Lower leg skin (tissue), 4 donors: Measurements from ENCODE around the gene CDC16. TPM values are rescaled to one million over a fixed set of nuclear protein-coding genes. Genes with fewer than 3 reads are reported as not detected.

Source experiments
- DNase-seq, 2 donors: peaks; one replicate each; pipeline ENCODE4 v3.0.0-alpha.2; 2019; ENCODE audit warnings: low spot score in 2 of 2
- H3K4me3 ChIP-seq: fragments of 200-600 bp; sonication (generic); 2 replicates; pipeline ENCODE4 v1.5.1; 2017; ENCODE audit warnings: mild to moderate bottlenecking, low read depth; ENCODE audit not compliant: poor library complexity, severe bottlenecking
- POLR2A ChIP-seq, 2 donors: fragments of 450-650 bp; IDR thresholded peaks; one replicate each; pipeline ENCODE4 v1.6.1; 2016 to 2017; ENCODE audit warnings: antibody characterized with exemption in 2 of 2, mild to moderate bottlenecking in 1 of 2, moderate library complexity in 1 of 2
- WGBS, 2 donors: methylation state at CpG; one replicate each; pipeline ENCODE4 v1.1.5; 2018; 5-methylcytosine and 5-hydroxymethylcytosine counted together
- intact Hi-C: fragments of 100-400 bp; cut with DNase I; formaldehyde crosslinking; loops from one replicate; pipeline ENCODE4 v1.15.0; 2023; ENCODE audit warnings: low total_unique reads
- total RNA-seq, 4 donors: library from RNA; depleted of rRNA; stranded (reverse); fragments of >200 nt; gene quantifications; one replicate each; pipeline ENCODE4 v1.1.0, GENCODE V29; 2016
- TF ChIP-seq, protein P1 (sequence below), 3 donors: fragments of 450-650 bp; IDR thresholded peaks; one replicate each; pipeline ENCODE4 v1.5.1; 2016; ENCODE audit warnings: antibody characterized with exemption in 3 of 3, mild to moderate bottlenecking in 3 of 3, moderate library complexity in 2 of 3

CDC16 gene
- total RNA-seq, 4 donors from 2014 or later, result 39.5 to 85.6 (median 41.4) TPM

DNA sequence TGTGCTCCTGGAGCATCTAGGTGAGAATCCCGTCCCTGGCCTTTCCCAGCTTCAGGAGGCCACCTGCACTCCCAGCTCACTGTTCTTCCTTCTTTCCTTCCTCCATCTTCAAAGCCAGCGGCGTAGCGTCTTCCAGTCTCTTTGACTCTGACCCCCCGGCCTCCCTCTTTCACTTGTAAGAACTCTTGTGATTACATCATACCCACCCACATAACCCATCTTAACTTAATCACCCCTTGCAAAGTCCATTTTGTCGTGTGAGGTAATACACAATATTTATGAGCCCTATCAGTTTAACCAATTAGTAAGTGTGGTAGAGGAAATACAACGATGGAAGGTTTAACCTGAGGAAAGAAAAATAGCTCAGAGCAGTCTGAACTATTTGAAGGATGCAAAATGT is 4.6 kb upstream of the CDC16 start:
- TF ChIP-seq, protein P1, sequence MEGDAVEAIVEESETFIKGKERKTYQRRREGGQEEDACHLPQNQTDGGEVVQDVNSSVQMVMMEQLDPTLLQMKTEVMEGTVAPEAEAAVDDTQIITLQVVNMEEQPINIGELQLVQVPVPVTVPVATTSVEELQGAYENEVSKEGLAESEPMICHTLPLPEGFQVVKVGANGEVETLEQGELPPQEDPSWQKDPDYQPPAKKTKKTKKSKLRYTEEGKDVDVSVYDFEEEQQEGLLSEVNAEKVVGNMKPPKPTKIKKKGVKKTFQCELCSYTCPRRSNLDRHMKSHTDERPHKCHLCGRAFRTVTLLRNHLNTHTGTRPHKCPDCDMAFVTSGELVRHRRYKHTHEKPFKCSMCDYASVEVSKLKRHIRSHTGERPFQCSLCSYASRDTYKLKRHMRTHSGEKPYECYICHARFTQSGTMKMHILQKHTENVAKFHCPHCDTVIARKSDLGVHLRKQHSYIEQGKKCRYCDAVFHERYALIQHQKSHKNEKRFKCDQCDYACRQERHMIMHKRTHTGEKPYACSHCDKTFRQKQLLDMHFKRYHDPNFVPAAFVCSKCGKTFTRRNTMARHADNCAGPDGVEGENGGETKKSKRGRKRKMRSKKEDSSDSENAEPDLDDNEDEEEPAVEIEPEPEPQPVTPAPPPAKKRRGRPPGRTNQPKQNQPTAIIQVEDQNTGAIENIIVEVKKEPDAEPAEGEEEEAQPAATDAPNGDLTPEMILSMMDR (IDR thresholded peaks at IDR 0.05), result no peak
- TF ChIP-seq POLR2A (IDR thresholded peaks at IDR 0.05), result no peak
- DNase-seq, result no peak
- H3K4me3 ChIP-seq, result no peak overlapping the region
- 56% methylated on average over 7 of the region's 7 CpGs for WGBS, 2 donors
- intact Hi-C loops, result no loop called here

DNA sequence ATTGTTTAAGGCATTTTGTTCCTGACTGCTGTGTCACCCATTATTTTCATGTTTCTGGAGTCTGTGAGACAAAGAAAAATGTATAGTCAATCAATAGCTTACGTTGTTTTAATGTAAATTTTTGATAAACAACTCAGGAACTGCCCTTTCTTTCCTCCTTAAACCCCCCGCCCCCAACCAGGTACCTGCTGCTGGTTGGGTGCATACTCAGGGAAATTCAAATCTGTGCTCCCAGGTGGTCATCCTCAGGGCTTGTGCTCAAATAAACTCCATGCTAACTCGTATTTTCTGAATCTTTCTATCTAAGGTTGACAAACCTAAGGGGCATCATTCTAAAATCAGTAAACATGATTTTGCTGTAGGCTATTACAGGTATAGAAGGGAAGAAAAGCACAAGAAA is 4.1 kb upstream of the CDC16 start:
- WGBS, 2 donors, result 31 to 44% methylated on average over 3 of the region's 3 CpGs
- TF ChIP-seq POLR2A (IDR thresholded peaks at IDR 0.05), result no peak
- TF ChIP-seq, protein P1 (IDR thresholded peaks at IDR 0.05), result no peak
- intact Hi-C loops, result no loop called here
- H3K4me3 ChIP-seq, result no peak overlapping the region
- no peak for DNase-seq

GRCh38 chr13:114231886-114232285 is 2.8 kb upstream of the CDC16 start:
- H3K4me3 ChIP-seq, result no peak overlapping the region
- DNase-seq, result no peak
- TF ChIP-seq, protein P1 (IDR thresholded peaks at IDR 0.05), result no peak
- WGBS, 2 donors, result 80 to 89% methylated on average over 8 of the region's 8 CpGs
- intact Hi-C loops, result no loop called here

GRCh38 chr13:114234266-114234644 is 442 bp upstream of the CDC16 start:
- no peak for DNase-seq
- WGBS, 2 donors, result 58 to 65% methylated on average over 4 of the region's 4 CpGs
- intact Hi-C loops, result no loop called here
- H3K4me3 ChIP-seq, result no peak overlapping the region
- TF ChIP-seq, protein P1 (IDR thresholded peaks at IDR 0.05), result no peak
- no peak for TF ChIP-seq POLR2A (IDR thresholded peaks at IDR 0.05)

DNA sequence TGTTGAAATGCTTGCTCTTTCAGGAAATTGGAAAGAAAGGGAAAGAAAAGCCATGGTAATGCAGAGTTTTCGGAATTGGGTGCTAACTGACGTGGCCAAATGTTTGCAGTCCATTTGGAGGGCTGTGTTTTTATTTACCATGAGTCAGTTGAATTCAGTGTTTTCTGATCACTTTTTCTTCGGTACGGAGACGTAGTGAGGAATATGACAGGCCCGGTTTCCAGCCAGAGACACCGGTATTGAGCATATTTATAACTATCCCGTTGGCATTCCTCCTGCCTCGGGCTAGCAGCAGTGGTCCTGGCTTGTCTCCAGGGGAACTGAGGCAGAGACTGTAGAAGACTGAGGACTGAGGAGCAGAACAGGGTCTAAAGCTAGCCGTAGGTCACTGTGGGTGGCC is 1.0 kb downstream of the CDC16 start:
- intact Hi-C loops, result no loop called here
- no peak for DNase-seq
- H3K4me3 ChIP-seq, result peak overlapping the region; percentile 77
- WGBS, 2 donors, result 12 to 18% methylated on average over 10 of the region's 10 CpGs
- TF ChIP-seq, protein P1 (IDR thresholded peaks at IDR 0.05), result no peak
- TF ChIP-seq POLR2A (IDR thresholded peaks at IDR 0.05), result no peak

GRCh38 chr13:114236227-114236626 is 1.5 kb downstream of the CDC16 start:
- no peak for DNase-seq
- H3K4me3 ChIP-seq, result no peak overlapping the region
- WGBS, 2 donors, result 56 to 61% methylated on average over 4 of the region's 4 CpGs
- TF ChIP-seq POLR2A (IDR thresholded peaks at IDR 0.05), result no peak
- TF ChIP-seq, protein P1 (IDR thresholded peaks at IDR 0.05), result no peak
- intact Hi-C loops, result no loop called here
